ENCODE results near the gene TPSD1. TPM values are rescaled to one million over a fixed set of nuclear protein-coding genes. Genes with fewer than 3 reads are reported as not detected.
A peak's percentile ranks its signal among the peaks of the same experiment; 100 is the strongest.

The TPSD1 gene
- total RNA-seq, 1 experiment from 2014 or later: not detected

- H3K9me3 ChIP-seq (ENCODE audit: low read length): no peaks in the 10 kb centered on the region
- ATAC-seq (no peak), DNase-seq (no peak)
- no peaks in the 10 kb centered on the region for H3K27me3 ChIP-seq (ENCODE audit: low read length)
- no peaks in the 10 kb centered on the region for H3K9me2 ChIP-seq (replicated peaks; ENCODE audit: low read length)
- no peaks in the 10 kb centered on the region for H4K20me1 ChIP-seq (ENCODE audit: low read length)
- ChIA-PET CTCF (no interaction called here), POLR2A (ENCODE audit: unreplicated experiment) (no interaction called here)
- H3K27ac ChIP-seq (ENCODE audit: low read length): no peak overlapping the region
- TF ChIP-seq EZH2 (IDR thresholded peaks at IDR 0.05; ENCODE audit: low read length, unreplicated experiment) (no peak), EZH2phosphoT487 (IDR thresholded peaks at IDR 0.05; ENCODE audit: borderline replicate concordance, low read length) (no peak), CTCF (conservative IDR thresholded peaks at IDR 0.05; ENCODE audit: low read depth, low read length) (no peak)
- H3F3A ChIP-seq (ENCODE audit: low read length, unreplicated experiment): no peaks in the 10 kb centered on the region
- BruUV-seq (replicated peaks): no TSS peak
- no peaks in the 10 kb centered on the region for H3K79me2 ChIP-seq (ENCODE audit: low read length)
- H2AFZ ChIP-seq (ENCODE audit: low read length): no peak overlapping the region
- H3K4me1 ChIP-seq (ENCODE audit: insufficient read depth, low read length): no peaks in the 10 kb centered on the region
- no peak overlapping the region for H3K9ac ChIP-seq (ENCODE audit: low read length)
- H3K36me3 ChIP-seq (ENCODE audit: low read depth, low read length): no peaks in the 10 kb centered on the region
- H3K4me2 ChIP-seq (ENCODE audit: low read length): no peak overlapping the region
- H3K4me3 ChIP-seq (ENCODE audit: low read length): no peak overlapping the region
- intact Hi-C loops (cut with micrococcal nuclease): no loop called here
Observed at GRCh38 chr16:1286513-1287094, 30.7 kb downstream of the TPSD1 start.

GRCh38 chr16:1287982-1288670 lies 32.3 kb downstream of the TPSD1 start:
- Histone ChIP-seq H3K27ac (ENCODE audit: low read length) (no peak overlapping the region), H3K36me3 (ENCODE audit: low read depth, low read length) (no peaks in the 10 kb centered on the region), H3K4me1 (ENCODE audit: insufficient read depth, low read length) (no peaks in the 10 kb centered on the region), H3K9ac (ENCODE audit: low read length) (no peak overlapping the region), H3K9me3 (ENCODE audit: low read length) (no peaks in the 10 kb centered on the region), H2AFZ (ENCODE audit: low read length) (peak overlapping the region; percentile 72), H3K4me3 (ENCODE audit: low read length) (peak overlapping the region; percentile 44; the same call in 1 of the 2 replicates), H3F3A (ENCODE audit: low read length, unreplicated experiment) (no peaks in the 10 kb centered on the region), H3K27me3 (ENCODE audit: low read length) (no peaks in the 10 kb centered on the region), H4K20me1 (ENCODE audit: low read length) (no peaks in the 10 kb centered on the region), H3K79me2 (ENCODE audit: low read length) (no peaks in the 10 kb centered on the region), H3K9me2 (replicated peaks; ENCODE audit: low read length) (no peaks in the 10 kb centered on the region), H3K4me2 (ENCODE audit: low read length) (peak overlapping the region; percentile 73)
- ChIA-PET CTCF (no interaction called here), POLR2A (ENCODE audit: unreplicated experiment) (no interaction called here)
- DNase-seq (peak; percentile 20), ATAC-seq (peak; percentile 76)
- intact Hi-C loops (cut with micrococcal nuclease): no loop called here
- no TSS peak for BruUV-seq (replicated peaks)
- TF ChIP-seq CTCF (conservative IDR thresholded peaks at IDR 0.05; ENCODE audit: low read depth, low read length): no peak
- TF ChIP-seq EZH2phosphoT487 (IDR thresholded peaks at IDR 0.05; ENCODE audit: borderline replicate concordance, low read length): no peak

GRCh38 chr16:1288813-1289476 lies 33.1 kb downstream of the TPSD1 start:
- BruUV-seq (replicated peaks): no TSS peak
- intact Hi-C loops (cut with micrococcal nuclease): no loop called here
- no peaks in the 10 kb centered on the region for H3K36me3 ChIP-seq (ENCODE audit: low read depth, low read length)
- no peaks in the 10 kb centered on the region; the same call in 1 of the 2 replicates for H3K4me1 ChIP-seq (ENCODE audit: insufficient read depth, low read length)
- no peaks in the 10 kb centered on the region for H4K20me1 ChIP-seq (ENCODE audit: low read length)
- no peaks in the 10 kb centered on the region for H3K27me3 ChIP-seq (ENCODE audit: low read length)
- no peak overlapping the region for H3K4me3 ChIP-seq (ENCODE audit: low read length)
- DNase-seq (no peak), ATAC-seq (no peak)
- no peaks in the 10 kb centered on the region for H3K9me2 ChIP-seq (replicated peaks; ENCODE audit: low read length)
- no peaks in the 10 kb centered on the region for H3F3A ChIP-seq (ENCODE audit: low read length, unreplicated experiment)
- H3K27ac ChIP-seq (ENCODE audit: low read length): no peak overlapping the region
- no peaks in the 10 kb centered on the region for H3K79me2 ChIP-seq (ENCODE audit: low read length)
- no peaks in the 10 kb centered on the region for H3K9me3 ChIP-seq (ENCODE audit: low read length)
- no peak overlapping the region for H2AFZ ChIP-seq (ENCODE audit: low read length)
- no peak overlapping the region for H3K4me2 ChIP-seq (ENCODE audit: low read length)
- H3K9ac ChIP-seq (ENCODE audit: low read length): no peak overlapping the region
- ChIA-PET CTCF (no interaction called here), POLR2A (ENCODE audit: unreplicated experiment) (no interaction called here)
- TF ChIP-seq EZH2 (IDR thresholded peaks at IDR 0.05; ENCODE audit: low read length, unreplicated experiment) (no peak), CTCF (conservative IDR thresholded peaks at IDR 0.05; ENCODE audit: low read depth, low read length) (no peak), EZH2phosphoT487 (IDR thresholded peaks at IDR 0.05; ENCODE audit: borderline replicate concordance, low read length) (no peak)
